Lung (tissue), 12 donors: Measurements from ENCODE around the gene PLEKHF1. TPM values are rescaled to one million over a fixed set of nuclear protein-coding genes. Genes with fewer than 3 reads are reported as not detected.
A peak's percentile ranks its signal among the peaks of the same experiment; 100 is the strongest.

Source experiments
- ATAC-seq: fragments of 200-7000 bp; cut with Tn5 transposase; one replicate; pipeline ENCODE4 v1.9.1; 2020; ENCODE audit warnings: moderate number of reproducible peaks; ENCODE audit not compliant: insufficient read depth, low FRiP score
- DNase-seq, 3 donors: peaks; one replicate each; pipeline ENCODE4 v3.0.0-alpha.2; 2013 to 2017
- H3K27ac ChIP-seq, 2 donors: one replicate each; pipeline ENCODE4 v1.5.1; 2013; ENCODE audit warnings: mild to moderate bottlenecking in 2 of 2, moderate library complexity in 2 of 2, control low read depth in 1 of 2, inconsistent platforms in 1 of 2, low read depth in 1 of 2, low read length in 1 of 2
- H3K27me3 ChIP-seq, 3 donors: one replicate each; pipeline ENCODE4 v1.5.1; 2013; ENCODE audit warnings: low read length in 2 of 3; ENCODE audit not compliant: control insufficient read depth in 3 of 3, insufficient read depth in 3 of 3
- H3K36me3 ChIP-seq, 4 donors: one replicate each; pipeline ENCODE4 v1.5.1; 2013; ENCODE audit warnings: low read length in 4 of 4, mild to moderate bottlenecking in 1 of 4, moderate library complexity in 1 of 4; ENCODE audit not compliant: control insufficient read depth in 4 of 4, insufficient read depth in 4 of 4
- H3K4me1 ChIP-seq, 5 donors: one replicate each; pipeline ENCODE4 v1.5.1; 2013; ENCODE audit warnings: low read length in 5 of 5, mild to moderate bottlenecking in 2 of 5, moderate library complexity in 1 of 5; ENCODE audit not compliant: control insufficient read depth in 5 of 5, insufficient read depth in 5 of 5
- H3K4me3 ChIP-seq: one replicate; pipeline ENCODE4 v1.5.1; 2013; ENCODE audit warnings: mild to moderate bottlenecking, control low read depth, moderate library complexity
- H3K9ac ChIP-seq, 2 donors: one replicate each; pipeline ENCODE4 v1.5.1; 2013; ENCODE audit warnings: low read length in 2 of 2, control low read depth in 1 of 2; ENCODE audit not compliant: insufficient read depth in 1 of 2
- H3K9me3 ChIP-seq, 4 donors: one replicate each; pipeline ENCODE4 v1.5.1; 2013; ENCODE audit warnings: low read length in 3 of 4, mild to moderate bottlenecking in 1 of 4, moderate library complexity in 1 of 4; ENCODE audit not compliant: control insufficient read depth in 4 of 4, insufficient read depth in 3 of 4
- WGBS, 2 donors: extraction: QIAGEN DNeasy Blood & Tissue Kit; methylation state at CpG; one replicate each; pipeline ENCODE4 v1.1.7; 2013; 5-methylcytosine and 5-hydroxymethylcytosine counted together
- polyA plus RNA-seq, 2 donors: library from polyadenylated mRNA; stranded (reverse); fragments of 200-250 nt; gene quantifications; one replicate each; pipeline ENCODE4 v1.2.1, GENCODE V29; 2013
- total RNA-seq, 2 donors: library from RNA; depleted of rRNA in 1 of 2; stranded (reverse); fragments of >200 nt in 1 of 2; gene quantifications; one replicate each; pipeline ENCODE4 v1.2.1, GENCODE V29; 2014 to 2021
- TF ChIP-seq, protein P1 (sequence below): IDR thresholded peaks from 2 replicates; pipeline ENCODE4 v1.5.1; 2012; ENCODE audit warnings: mild to moderate bottlenecking; ENCODE audit errors: control extremely low read depth, extremely low read depth
- donor health status: control.
- donor health status: control.
- donor health status: Bipolar disorder and iron deficiency.
- donor health status: healthy.
- donor health status: DM: yes; HTN: yes; CAD: no.

The PLEKHF1 gene
- total and polyA plus RNA-seq, 4 donors: 5.7 to 13.2 (median 10.4) TPM

DNA sequence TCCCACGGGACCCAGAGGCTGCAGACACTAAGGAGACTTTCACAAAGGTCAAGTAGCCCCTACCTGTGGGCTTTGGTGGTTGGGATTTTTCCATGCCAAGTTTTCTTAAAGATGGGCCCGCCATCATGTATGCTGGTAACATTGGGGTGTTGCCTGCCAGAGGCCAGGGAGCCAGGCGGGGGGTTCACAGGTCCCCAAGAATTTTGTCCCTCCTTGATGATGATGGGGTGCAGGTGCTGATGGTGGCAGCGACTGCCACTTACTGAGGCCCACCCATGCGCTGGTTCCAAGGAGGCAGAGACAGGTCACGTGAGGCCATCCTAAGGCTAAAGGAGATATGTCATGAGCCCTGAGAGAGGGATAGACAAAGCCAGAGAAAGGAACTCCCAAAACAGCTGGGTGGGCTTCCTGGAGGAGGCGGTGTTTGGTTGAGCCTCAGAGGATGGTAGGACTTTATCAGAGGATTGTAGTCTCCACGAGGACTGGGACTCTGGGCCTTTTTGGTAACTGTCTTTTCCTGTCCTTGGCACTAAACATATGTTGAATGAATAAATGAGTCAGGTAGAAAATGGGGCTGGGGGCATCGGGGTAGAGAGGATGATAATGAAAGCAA lies 14.4 kb downstream of the PLEKHF1 start:
- no peaks in the 10 kb centered on the region for H3K9me3 ChIP-seq
- H3K9ac ChIP-seq: no peak overlapping the region
- no peak overlapping the region for H3K4me3 ChIP-seq
- H3K27me3 ChIP-seq: no peaks in the 10 kb centered on the region
- peak overlapping the region; percentile 5 to 43 for H3K27ac ChIP-seq
- H3K4me1 ChIP-seq: peaks cover 0 to 18% (median 0%) of the 10 kb centered on the region in 5 donors
- ATAC-seq (no peak), DNase-seq (no peak)
- H3K36me3 ChIP-seq: peaks cover 0 to 14% (median 3%) of the 10 kb centered on the region in 4 donors
- TF ChIP-seq, protein P1, sequence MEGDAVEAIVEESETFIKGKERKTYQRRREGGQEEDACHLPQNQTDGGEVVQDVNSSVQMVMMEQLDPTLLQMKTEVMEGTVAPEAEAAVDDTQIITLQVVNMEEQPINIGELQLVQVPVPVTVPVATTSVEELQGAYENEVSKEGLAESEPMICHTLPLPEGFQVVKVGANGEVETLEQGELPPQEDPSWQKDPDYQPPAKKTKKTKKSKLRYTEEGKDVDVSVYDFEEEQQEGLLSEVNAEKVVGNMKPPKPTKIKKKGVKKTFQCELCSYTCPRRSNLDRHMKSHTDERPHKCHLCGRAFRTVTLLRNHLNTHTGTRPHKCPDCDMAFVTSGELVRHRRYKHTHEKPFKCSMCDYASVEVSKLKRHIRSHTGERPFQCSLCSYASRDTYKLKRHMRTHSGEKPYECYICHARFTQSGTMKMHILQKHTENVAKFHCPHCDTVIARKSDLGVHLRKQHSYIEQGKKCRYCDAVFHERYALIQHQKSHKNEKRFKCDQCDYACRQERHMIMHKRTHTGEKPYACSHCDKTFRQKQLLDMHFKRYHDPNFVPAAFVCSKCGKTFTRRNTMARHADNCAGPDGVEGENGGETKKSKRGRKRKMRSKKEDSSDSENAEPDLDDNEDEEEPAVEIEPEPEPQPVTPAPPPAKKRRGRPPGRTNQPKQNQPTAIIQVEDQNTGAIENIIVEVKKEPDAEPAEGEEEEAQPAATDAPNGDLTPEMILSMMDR: no peak
- WGBS, 2 donors: 80 to 91% methylated on average over 9 of the region's 9 CpGs

DNA sequence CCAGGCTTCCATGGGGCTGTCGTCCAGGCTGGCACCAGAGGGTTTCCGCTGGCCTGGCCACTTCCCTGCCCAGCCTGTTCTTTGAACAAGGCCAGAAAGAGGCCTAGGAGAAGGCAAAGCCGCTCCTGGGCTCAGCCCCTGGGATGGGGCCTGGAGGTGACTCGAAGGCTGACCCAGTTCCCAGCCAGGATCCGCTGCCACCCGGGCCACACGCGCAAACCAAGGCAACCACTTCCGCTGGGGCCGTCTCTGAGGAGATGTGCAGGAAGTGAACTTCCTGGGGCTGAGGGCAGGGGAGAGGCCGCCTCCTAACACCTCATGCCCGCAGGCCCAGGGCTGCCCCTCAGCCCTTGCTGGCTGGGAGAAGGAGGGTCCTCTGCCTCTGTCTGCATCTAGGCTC lies 15.2 kb downstream of the PLEKHF1 start:
- H3K4me1 ChIP-seq: peaks cover 0 to 21% (median 0%) of the 10 kb centered on the region in 5 donors
- no peak for ATAC-seq

DNA sequence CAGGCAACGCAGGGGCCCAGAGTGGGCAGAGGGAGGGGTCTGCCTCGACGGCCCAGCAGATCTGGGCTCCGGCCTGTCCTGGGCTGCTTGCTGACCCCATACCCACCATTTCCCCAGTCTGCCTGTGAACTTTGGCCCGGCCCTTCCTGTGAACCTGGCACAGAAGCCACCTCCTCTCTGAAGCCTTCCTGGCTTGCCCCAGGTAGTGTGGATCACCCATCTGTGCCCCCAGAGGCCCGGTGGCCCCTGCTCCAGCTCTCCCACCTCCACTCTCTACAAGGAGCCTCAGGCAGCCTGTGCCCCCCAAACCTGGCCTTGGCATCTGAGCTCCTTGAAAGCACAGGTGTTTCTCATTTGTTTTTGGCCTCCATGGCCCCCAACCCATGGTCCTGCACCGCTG lies 15.7 kb downstream of the PLEKHF1 start:
- TF ChIP-seq, protein P1: no peak
- H3K9me3 ChIP-seq: no peaks in the 10 kb centered on the region
- H3K36me3 ChIP-seq: peaks cover 0 to 2% (median 0%) of the 10 kb centered on the region in 4 donors
- H3K27me3 ChIP-seq: no peaks in the 10 kb centered on the region
- DNase-seq (no peak), ATAC-seq (no peak)
- H3K4me1 ChIP-seq: peaks cover 0 to 21% (median 0%) of the 10 kb centered on the region in 5 donors
- H3K27ac ChIP-seq: peak overlapping the region in 1 of 2 donors; percentile 4
- H3K9ac ChIP-seq: no peak overlapping the region
- no peak overlapping the region for H3K4me3 ChIP-seq
- WGBS, 2 donors: 47 to 69% methylated on average over 7 of the region's 7 CpGs

More for the DNA sequence above, 15.2 kb downstream of the PLEKHF1 start:
- TF ChIP-seq, protein P1: no peak
- Histone ChIP-seq H3K9me3 (no peaks in the 10 kb centered on the region), H3K4me3 (no peak overlapping the region), H3K27ac (peak overlapping the region in 1 of 2 donors; percentile 5), H3K9ac (no peak overlapping the region), H3K36me3 (peaks cover 0 to 7% (median 0%) of the 10 kb centered on the region in 4 donors), H3K27me3 (no peaks in the 10 kb centered on the region)
- DNase-seq: no peak
- 28 to 37% methylated on average over 12 of the region's 12 CpGs for WGBS, 2 donors
